SU-DHL-6 (cell line): ENCODE measurements around the gene WDR18.

Experiments used
- EZH2phosphoT487 ChIP-seq: fragments of 200-600 bp; sonication (generic), shearing (Covaris generic); conservative IDR thresholded peaks from 2 replicates; pipeline ENCODE4 v1.6.1; 2018; ENCODE audit warnings: mild to moderate bottlenecking, antibody characterized with exemption, low read length, moderate library complexity, mixed read lengths
- TF ChIP-seq, protein P1 (sequence below): fragments of 200-600 bp; sonication (generic); IDR thresholded peaks from one replicate; pipeline ENCODE4 v1.5.1; 2017; ENCODE audit warnings: antibody characterized with exemption, mild to moderate bottlenecking, low read length, moderate library complexity; ENCODE audit not compliant: insufficient read depth, poor library complexity, severe bottlenecking

DNA sequence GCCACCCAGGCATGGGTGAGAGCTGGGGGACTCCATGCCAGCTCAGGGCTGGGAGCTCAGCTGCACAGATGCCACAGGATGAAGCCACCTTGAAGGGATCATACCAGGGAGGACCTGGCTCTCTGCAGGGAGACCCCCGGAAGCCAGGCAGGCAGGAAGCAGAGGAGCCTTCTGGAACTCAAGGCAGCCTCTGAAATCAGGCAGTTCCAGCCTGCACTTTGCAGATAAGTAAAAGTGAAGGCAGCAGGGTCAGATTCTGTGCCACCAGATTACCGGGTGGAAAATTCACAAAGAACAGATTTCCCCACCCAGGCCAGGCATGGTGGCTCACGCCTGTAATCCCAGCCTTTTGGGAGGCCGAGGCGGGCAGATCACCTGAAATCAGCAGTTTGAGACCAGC, 34.2 kb downstream of the WDR18 start:
- TF ChIP-seq, protein P1, sequence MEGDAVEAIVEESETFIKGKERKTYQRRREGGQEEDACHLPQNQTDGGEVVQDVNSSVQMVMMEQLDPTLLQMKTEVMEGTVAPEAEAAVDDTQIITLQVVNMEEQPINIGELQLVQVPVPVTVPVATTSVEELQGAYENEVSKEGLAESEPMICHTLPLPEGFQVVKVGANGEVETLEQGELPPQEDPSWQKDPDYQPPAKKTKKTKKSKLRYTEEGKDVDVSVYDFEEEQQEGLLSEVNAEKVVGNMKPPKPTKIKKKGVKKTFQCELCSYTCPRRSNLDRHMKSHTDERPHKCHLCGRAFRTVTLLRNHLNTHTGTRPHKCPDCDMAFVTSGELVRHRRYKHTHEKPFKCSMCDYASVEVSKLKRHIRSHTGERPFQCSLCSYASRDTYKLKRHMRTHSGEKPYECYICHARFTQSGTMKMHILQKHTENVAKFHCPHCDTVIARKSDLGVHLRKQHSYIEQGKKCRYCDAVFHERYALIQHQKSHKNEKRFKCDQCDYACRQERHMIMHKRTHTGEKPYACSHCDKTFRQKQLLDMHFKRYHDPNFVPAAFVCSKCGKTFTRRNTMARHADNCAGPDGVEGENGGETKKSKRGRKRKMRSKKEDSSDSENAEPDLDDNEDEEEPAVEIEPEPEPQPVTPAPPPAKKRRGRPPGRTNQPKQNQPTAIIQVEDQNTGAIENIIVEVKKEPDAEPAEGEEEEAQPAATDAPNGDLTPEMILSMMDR, result no peak
- TF ChIP-seq EZH2phosphoT487, result no peak
